CD14-positive monocyte (primary cell): ENCODE data around the gene MERTK. TPM values are rescaled to one million over a fixed set of nuclear protein-coding genes. Genes with fewer than 3 reads are reported as not detected.
"Not testable (repeated sequence)": the region's sequence is repeated elsewhere in the genome, so short reads cannot be mapped to it uniquely, and the experiment has no call there.

Experiments
- DNase-seq, 3 donors: peaks; one replicate each; pipeline ENCODE4 v3.0.0-alpha.2; 2011 to 2022
- H2AFZ ChIP-seq: 2 replicates; pipeline ENCODE4 v1.6.0; 2012; ENCODE audit warnings: mild to moderate bottlenecking, low read depth, low read length, inconsistent platforms; ENCODE audit not compliant: insufficient read depth, poor library complexity, severe bottlenecking
- H3K27ac ChIP-seq, 2 donors: 1 replicate in 1 of 2; 2 replicates in 1 of 2; pipeline ENCODE4 v1.5.1; 2012 to 2013; ENCODE audit warnings: low read length in 2 of 2, control low read depth in 1 of 2, inconsistent platforms in 1 of 2, low read depth in 1 of 2, mild to moderate bottlenecking in 1 of 2
- H3K27me3 ChIP-seq, 2 donors: one replicate each; pipeline versions ENCODE4 v1.6.0 to v1.6.1; 2011 to 2013; ENCODE audit warnings: low read length in 2 of 2; ENCODE audit not compliant: control insufficient read depth in 2 of 2, insufficient read depth in 2 of 2
- H3K36me3 ChIP-seq, 2 donors: replicated peaks in 1 of 2; 1 replicate in 1 of 2; 2 replicates in 1 of 2; pipeline versions ENCODE4 v1.5.1 to v1.6.1; 2012 to 2013; ENCODE audit warnings: low read length in 2 of 2, control low read depth in 1 of 2, inconsistent platforms in 1 of 2, mild to moderate bottlenecking in 1 of 2; ENCODE audit not compliant: insufficient read depth in 2 of 2, control insufficient read depth in 1 of 2
- H3K4me1 ChIP-seq, 2 donors: 1 replicate in 1 of 2; 2 replicates in 1 of 2; pipeline versions ENCODE4 v1.5.1 to v1.6.1; 2012 to 2013; ENCODE audit warnings: low read length in 2 of 2, control low read depth in 1 of 2, inconsistent platforms in 1 of 2, mild to moderate bottlenecking in 1 of 2, moderate library complexity in 1 of 2; ENCODE audit not compliant: insufficient read depth in 2 of 2, control insufficient read depth in 1 of 2
- H3K4me2 ChIP-seq: replicated peaks from 2 replicates; pipeline ENCODE3; 2012; ENCODE audit warnings: low read length, moderate library complexity, mild to moderate bottlenecking; ENCODE audit not compliant: poor library complexity, severe bottlenecking; ENCODE audit errors: extremely low read depth
- H3K4me3 ChIP-seq, 3 experiments: fragments of 200-600 bp in 1 of 3; sonication (generic) in 1 of 3; replicated peaks in 1 of 3; 1 replicate in 2 of 3; 2 replicates in 1 of 3; pipeline ENCODE4 v1.5.1; 2011 to 2013; ENCODE audit warnings: low read length in 3 of 3, mild to moderate bottlenecking in 3 of 3, control low read depth in 2 of 3, low read depth in 2 of 3, inconsistent platforms in 1 of 3, moderate library complexity in 1 of 3
- H3K79me2 ChIP-seq: 2 replicates; pipeline ENCODE4 v1.6.0; 2012; ENCODE audit warnings: mild to moderate bottlenecking, control low read depth, inconsistent platforms, low read length, moderate library complexity; ENCODE audit not compliant: insufficient read depth
- H3K9ac ChIP-seq: 2 replicates; pipeline ENCODE4 v1.6.0; 2017; ENCODE audit warnings: low read length, mild to moderate bottlenecking; ENCODE audit not compliant: insufficient read depth, poor library complexity, severe bottlenecking
- H3K9me3 ChIP-seq, 2 donors: replicated peaks in 1 of 2; 1 replicate in 1 of 2; 2 replicates in 1 of 2; pipeline versions ENCODE4 v1.5.1 to v1.6.1; 2012 to 2013; ENCODE audit warnings: low read length in 2 of 2, control low read depth in 1 of 2; ENCODE audit not compliant: control insufficient read depth in 1 of 2, insufficient read depth in 1 of 2
- H4K20me1 ChIP-seq: 2 replicates; pipeline ENCODE4 v1.6.0; 2012; ENCODE audit warnings: mild to moderate bottlenecking, low read length, control low read depth, moderate library complexity; ENCODE audit not compliant: insufficient read depth
- H3K27ac Mint-ChIP-seq, 7 donors: one replicate each; pipeline ENCODE4 v1.8.0; 2020; ENCODE audit warnings: mild to moderate bottlenecking in 7 of 7, mixed read lengths in 7 of 7, moderate library complexity in 6 of 7, inconsistent platforms in 2 of 7
- H3K27me3 Mint-ChIP-seq, 3 donors: one replicate each; pipeline ENCODE4 v1.8.0; 2021 to 2022; ENCODE audit warnings: low read depth in 3 of 3, mild to moderate bottlenecking in 3 of 3, mixed read lengths in 3 of 3, moderate library complexity in 3 of 3, inconsistent platforms in 1 of 3
- H3K36me3 Mint-ChIP-seq, 2 donors: one replicate each; pipeline ENCODE4 v1.8.0; 2020; ENCODE audit warnings: mixed read lengths in 2 of 2, inconsistent platforms in 1 of 2, mild to moderate bottlenecking in 1 of 2
- H3K4me1 Mint-ChIP-seq: one replicate; pipeline ENCODE4 v1.8.0; 2020; ENCODE audit warnings: mild to moderate bottlenecking, mixed read lengths
- H3K4me3 Mint-ChIP-seq, 2 donors: one replicate each; pipeline ENCODE4 v1.8.0; 2020; ENCODE audit warnings: mild to moderate bottlenecking in 2 of 2, mixed read lengths in 2 of 2, moderate library complexity in 1 of 2
- H3K9me3 Mint-ChIP-seq, 7 donors: one replicate each; pipeline ENCODE4 v1.8.0; 2020 to 2022; ENCODE audit warnings: mixed read lengths in 7 of 7, mild to moderate bottlenecking in 6 of 7, moderate library complexity in 6 of 7, inconsistent platforms in 2 of 7
- CTCF ChIP-seq: fragments of 200-600 bp; IDR thresholded peaks from one replicate; pipeline ENCODE4 v1.8.0; 2022; ENCODE audit warnings: antibody characterized with exemption, mild to moderate bottlenecking
- WGBS: methylation state at CpG from one replicate; pipeline ENCODE4 v1.1.5; 2013; ENCODE audit warnings: missing lambda C conversion rate; ENCODE audit not compliant: insufficient coverage; 5-methylcytosine and 5-hydroxymethylcytosine counted together
- intact Hi-C, 2 donors: fragments of 100-400 bp; cut with micrococcal nuclease; formaldehyde crosslinking; loops; one replicate each; pipeline versions ENCODE4 v1.15.0 to v1.15.1; 2023
- polyA plus RNA-seq, 3 donors: library from polyadenylated mRNA; depleted of rRNA in 1 of 3; unstranded in 2 of 3; stranded (reverse) in 1 of 3; fragments of 300-500 nt in 2 of 3; fragments of >200 nt in 1 of 3; fragmentation: Illumina TruSeq in 2 of 3; gene quantifications; 1 replicate in 2 of 3; 2 replicates in 1 of 3; pipeline ENCODE4 v1.2.3, GENCODE V29; 2012 to 2021

MERTK gene
- polyA plus RNA-seq, 3 donors = 4.1 to 17.0 (median 4.2) TPM

- no peak overlapping the region for H3K4me3 Mint-ChIP-seq
These were observed 167.1 kb downstream of the MERTK start for GRCh38 chr2:112065486-112065885.

GRCh38 chr2:112065966-112066365 lies 167.6 kb downstream of the MERTK start:
- H3K9me3 Mint-ChIP-seq = peaks cover 0 to 6% (median 3%) of the 10 kb centered on the region in 7 donors
- H4K20me1 ChIP-seq = peaks cover 36% of the 10 kb centered on the region
- H3K36me3 Mint-ChIP-seq = peaks cover 79 to 94% of the 10 kb centered on the region in 2 donors
- no peak overlapping the region for H3K4me3 Mint-ChIP-seq
- WGBS = no CpG with 5 or more reads among the region's 1 CpG
- no peak for DNase-seq
- no peaks in the 10 kb centered on the region for H3K27me3 Mint-ChIP-seq
- no peak overlapping the region for H3K9ac ChIP-seq
- no peaks in the 10 kb centered on the region for H3K79me2 ChIP-seq
- no peak for TF ChIP-seq CTCF
- no peak overlapping the region for H3K27ac ChIP-seq
- H3K27me3 ChIP-seq = no peaks in the 10 kb centered on the region
- H3K4me2 ChIP-seq = no peak overlapping the region
- no peak overlapping the region for H3K4me3 ChIP-seq
- no peaks in the 10 kb centered on the region for H3K9me3 ChIP-seq
- no peak overlapping the region for H3K27ac Mint-ChIP-seq
- H3K36me3 ChIP-seq = peaks cover 74 to 99% of the 10 kb centered on the region in 2 donors
- no peaks in the 10 kb centered on the region for H3K4me1 ChIP-seq
- H3K4me1 Mint-ChIP-seq = peaks cover 6% of the 10 kb centered on the region
- H2AFZ ChIP-seq = no peak overlapping the region
- intact Hi-C loops = no loop called here

More at GRCh38 chr2:112065486-112065885, 167.1 kb downstream of the MERTK start:
- 100% methylated on average over 2 of the region's 5 CpGs for WGBS
- H3K27me3 ChIP-seq = no peaks in the 10 kb centered on the region
- H3K27ac ChIP-seq = no peak overlapping the region
- H2AFZ ChIP-seq = no peak overlapping the region
- Mint-ChIP-seq H3K27ac (peak overlapping the region in 2 of 7 donors; percentile 47 to 52), H3K27me3 (no peaks in the 10 kb centered on the region), H3K4me1 (peaks cover 6% of the 10 kb centered on the region), H3K9me3 (peaks cover 0 to 5% (median 3%) of the 10 kb centered on the region in 7 donors), H3K36me3 (peaks cover 77 to 91% of the 10 kb centered on the region in 2 donors)
- H3K36me3 ChIP-seq = peaks cover 76 to 99% of the 10 kb centered on the region in 2 donors
- no peaks in the 10 kb centered on the region for H3K79me2 ChIP-seq
- no peak overlapping the region for H3K4me2 ChIP-seq
- no peaks in the 10 kb centered on the region for H3K9me3 ChIP-seq
- no peak overlapping the region for H3K9ac ChIP-seq
- no peak overlapping the region for H3K4me3 ChIP-seq
- intact Hi-C loops = no loop called here
- peaks cover 36% of the 10 kb centered on the region for H4K20me1 ChIP-seq
- DNase-seq = no peak
- no peak for TF ChIP-seq CTCF
- H3K4me1 ChIP-seq = no peaks in the 10 kb centered on the region

GRCh38 chr2:112069794-112070193 lies 171.4 kb downstream of the MERTK start:
- H3K4me1 Mint-ChIP-seq = peaks cover 14% of the 10 kb centered on the region
- Histone ChIP-seq H4K20me1 (peaks cover 41% of the 10 kb centered on the region), H3K79me2 (peaks cover 26% of the 10 kb centered on the region), H3K36me3 (peaks cover 52 to 96% of the 10 kb centered on the region in 2 donors)
- H3K27me3 Mint-ChIP-seq, H3K27me3 ChIP-seq, H3K9me3 ChIP-seq, H3K4me1 ChIP-seq, H3K4me3 Mint-ChIP-seq, intact Hi-C loops, H3K27ac ChIP-seq, H2AFZ ChIP-seq, DNase-seq, H3K4me3 ChIP-seq, H3K4me2 ChIP-seq, H3K9me3 Mint-ChIP-seq, H3K9ac ChIP-seq: not testable (repeated sequence)
- H3K36me3 Mint-ChIP-seq = peaks cover 76 to 94% of the 10 kb centered on the region in 2 donors
- H3K27ac Mint-ChIP-seq = peak overlapping the region in 1 of 7 donors; percentile 8
